Right hindlimb (tissue), 1 donor: Measurements from ENCODE around the gene PER1.

Experiments
- DNase-seq: peaks from one replicate; pipeline ENCODE4 v3.0.0-alpha.2; 2018

Gene PER1

DNA sequence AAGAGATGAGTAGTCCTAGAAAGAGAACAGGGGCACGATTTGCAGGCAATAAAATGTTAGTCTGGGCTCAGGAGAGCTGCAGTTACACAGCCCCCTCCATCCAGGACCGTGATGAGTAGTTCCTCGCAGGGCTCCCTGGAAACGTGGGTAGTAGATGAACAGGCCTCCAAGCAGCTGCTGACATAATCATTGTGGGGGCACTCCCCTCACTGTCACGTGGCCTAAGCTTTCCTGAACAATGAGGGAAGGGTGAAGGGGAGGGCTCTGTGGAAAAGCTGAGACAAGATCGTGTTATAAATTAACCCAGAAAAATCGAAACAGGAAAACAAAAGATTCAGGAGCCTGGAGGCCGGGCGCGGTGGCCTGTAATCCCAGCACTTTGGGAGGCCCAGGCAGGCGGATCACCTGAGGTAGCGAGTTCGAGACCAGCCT, 1.3 kb upstream of the PER1 start:
- peak; percentile 94 for DNase-seq

DNA sequence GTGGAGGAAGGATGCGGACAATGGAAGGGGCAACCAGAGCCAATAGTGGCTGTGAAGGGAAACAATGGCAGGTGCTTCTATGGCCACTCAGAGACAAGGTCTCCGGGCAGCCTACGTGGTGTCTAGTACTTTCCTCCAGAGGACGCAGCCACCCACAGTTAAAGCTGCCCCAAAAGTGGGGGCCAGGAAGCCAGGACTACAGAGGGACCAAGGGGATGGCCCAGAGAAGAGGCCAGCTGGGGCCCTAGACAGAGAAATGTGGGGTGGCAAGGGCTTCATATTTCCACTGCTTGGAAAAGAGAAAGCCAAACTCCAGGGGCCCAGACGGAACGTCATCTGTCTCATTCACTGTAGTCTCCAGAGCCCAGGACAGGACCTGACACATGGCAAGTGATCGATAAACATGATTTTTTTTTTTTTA, 837 bp upstream of the PER1 start:
- no peak for DNase-seq

DNA sequence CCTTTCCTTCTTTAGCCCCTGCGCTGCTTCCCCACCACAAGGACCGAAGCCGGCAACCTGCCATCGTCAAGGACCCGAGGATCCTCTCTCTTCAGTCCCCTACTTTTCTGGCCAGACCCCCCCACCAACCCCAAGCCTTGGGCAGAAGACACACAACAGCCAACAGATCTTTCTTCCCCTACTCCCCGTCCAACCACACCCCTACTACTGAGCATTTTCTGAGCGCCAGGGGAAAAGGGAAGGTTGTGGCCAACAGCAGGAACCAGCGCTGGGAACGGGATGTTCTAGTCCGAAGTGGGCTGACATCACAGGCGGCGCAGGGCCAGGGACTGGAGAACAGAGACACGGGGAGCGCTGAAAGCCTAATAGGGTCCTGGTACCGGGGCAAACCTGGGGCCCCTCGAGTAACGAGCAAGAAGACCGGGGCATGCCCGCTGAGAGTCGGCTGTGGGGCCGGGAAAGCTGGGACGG, 528 bp downstream of the PER1 start:
- DNase-seq: peak; percentile 93

DNA sequence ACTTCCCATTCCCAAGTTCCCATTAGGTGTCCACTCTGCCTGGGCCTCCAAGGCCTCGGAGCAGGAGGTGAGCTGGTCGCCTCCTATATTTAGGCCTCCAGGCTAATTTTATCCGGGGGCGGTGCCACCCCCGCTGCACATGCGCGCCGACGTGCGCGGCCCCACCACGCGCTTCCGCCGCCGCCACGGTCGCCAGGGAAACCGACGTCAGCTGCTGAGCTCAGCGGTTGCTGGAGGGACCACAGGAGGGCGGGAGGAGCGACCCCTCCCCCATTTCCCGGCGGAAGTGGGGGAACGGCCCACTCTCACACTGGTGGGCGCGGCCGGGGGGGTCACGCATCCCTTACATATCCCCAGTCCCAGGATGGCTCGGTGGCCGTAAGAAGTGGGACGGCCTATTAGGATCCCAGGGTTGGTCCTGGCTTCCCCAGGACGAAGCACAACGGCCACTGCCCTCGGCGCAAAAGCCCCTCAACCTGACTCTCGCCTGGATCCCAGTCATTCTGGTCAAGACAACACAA, 1.0 kb downstream of the PER1 start:
- peak; percentile 97 for DNase-seq

DNA sequence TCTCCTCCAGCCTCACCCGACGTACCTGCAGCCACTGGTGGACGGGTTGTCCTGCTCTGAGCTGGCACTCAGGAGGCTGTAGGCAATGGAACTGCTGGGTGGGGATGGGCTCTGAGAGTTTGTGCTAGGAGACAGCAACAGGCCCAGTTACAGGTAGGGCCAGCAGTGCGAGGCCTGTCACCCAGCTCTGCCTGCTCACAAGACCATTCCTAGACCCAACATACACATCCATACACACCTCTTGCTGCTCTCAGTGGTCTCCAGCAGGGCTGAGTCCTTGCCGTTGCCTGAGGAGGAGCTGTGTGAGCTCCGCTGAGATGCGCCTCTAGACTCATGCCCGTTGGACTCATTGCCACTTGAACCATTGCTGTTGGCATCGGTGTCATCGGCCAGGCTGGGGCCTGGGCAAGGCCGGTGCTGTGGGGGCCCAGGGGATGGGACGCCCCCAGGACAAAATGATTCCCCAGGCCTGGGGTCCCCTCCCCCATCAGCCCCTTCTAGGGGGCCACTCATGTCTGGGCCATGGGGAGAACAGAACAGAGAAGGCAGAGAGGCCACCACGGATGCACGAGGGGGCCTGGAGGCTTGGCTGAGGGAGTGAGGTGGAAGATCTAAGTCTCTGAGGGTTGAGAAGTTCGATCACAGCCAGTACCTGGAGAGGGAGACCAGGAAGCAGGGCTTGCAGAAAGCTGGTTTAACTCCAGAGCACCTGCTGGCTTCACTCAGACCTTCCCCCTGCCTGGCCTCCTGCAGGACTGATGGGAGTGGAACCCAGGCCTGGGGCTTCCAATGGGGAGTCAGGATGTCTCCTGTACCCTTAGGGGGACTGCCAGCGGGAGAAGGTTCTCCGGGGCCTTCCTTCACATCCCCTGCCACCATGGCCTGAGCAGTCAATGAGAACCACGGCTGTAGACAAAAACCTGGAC, 1.7 kb downstream of the PER1 start:
- peak; percentile 35 for DNase-seq

DNA sequence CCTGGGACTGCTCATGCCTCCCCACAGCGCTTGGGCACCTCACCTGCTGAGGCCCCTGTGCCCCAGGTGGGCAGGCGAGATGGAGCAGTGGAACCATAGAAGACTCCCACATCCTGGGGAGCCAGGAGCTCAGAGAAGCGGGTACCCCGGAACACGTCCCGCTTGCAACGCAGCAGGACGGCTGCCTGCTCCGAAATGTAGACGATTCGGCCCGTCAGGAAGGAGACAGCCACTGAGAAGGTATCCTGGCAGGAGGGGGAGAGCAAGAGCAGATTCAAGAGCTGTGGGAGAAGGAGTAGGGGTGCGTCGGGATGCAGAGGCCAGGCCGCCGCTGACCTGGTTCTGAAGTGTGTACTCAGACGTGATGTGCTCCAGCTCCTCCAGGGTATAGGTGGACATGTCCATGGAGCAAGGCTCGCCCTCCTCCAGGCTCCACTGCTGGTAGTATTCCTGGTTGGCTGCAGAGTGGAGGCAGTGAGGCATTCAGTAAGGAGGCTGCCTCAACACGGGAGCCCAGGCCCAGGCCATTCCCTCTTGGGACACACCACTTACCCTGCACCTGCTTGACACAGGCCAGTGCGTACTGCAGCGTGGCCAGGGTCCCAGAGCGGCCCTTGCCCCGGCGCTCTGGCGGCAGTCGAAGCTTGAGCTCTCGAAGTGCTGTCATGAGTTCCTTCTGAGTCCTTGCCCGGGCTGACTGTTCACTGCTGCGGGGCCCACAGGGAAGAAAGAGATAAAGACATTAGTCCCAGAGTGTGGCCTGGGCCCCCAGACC, 2.6 kb downstream of the PER1 start:
- DNase-seq: peak; percentile 41

DNA sequence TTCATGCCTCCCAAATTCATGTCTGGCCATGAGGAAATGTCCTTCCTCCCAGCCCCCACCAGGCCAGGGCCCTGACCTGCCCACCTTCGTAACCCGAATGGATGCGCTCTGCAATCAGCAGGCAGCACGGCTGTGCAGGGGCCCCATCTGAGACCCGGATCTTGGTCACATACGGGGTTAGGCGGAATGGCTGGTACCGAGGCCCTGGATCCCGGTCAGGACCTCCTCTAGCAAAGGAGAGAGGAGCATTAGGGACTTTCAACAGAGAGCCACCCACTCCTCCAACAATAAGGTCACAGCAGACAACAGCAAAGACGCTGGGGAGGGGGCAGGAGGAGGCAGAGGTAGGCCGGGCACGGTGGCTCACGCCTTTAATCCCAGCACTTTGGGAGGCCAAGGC, 3.6 kb downstream of the PER1 start:
- DNase-seq: no peak

DNA sequence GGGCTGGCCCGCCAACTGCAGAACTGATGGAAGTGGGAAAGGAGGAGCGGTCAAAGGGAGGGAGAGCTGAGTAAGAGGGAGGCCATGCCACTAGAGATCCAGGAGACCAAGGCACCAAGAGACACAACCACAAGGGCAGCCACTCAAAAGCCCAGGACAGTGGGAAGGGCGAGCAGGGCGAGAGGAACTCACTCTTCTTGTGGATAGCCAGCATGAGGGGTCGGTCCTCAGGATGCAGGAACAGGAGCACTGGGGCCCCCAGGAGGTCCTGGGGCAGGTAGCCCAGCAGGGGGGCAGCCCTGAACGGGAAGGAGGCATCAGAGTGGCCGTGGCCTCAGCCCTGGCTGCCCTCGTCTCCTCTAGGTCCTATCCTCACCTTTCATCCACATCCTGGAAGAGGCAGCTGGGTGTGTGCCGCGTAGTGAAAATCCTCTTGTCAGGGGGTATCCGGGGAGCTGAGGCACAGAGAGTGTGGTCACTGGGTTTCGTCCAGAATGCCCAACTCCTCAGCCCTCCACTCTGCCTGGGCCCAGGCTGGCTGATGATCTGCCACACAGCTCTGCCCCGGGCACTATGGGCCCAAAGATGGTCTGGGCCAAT, 4.3 kb downstream of the PER1 start:
- DNase-seq: no peak

DNA sequence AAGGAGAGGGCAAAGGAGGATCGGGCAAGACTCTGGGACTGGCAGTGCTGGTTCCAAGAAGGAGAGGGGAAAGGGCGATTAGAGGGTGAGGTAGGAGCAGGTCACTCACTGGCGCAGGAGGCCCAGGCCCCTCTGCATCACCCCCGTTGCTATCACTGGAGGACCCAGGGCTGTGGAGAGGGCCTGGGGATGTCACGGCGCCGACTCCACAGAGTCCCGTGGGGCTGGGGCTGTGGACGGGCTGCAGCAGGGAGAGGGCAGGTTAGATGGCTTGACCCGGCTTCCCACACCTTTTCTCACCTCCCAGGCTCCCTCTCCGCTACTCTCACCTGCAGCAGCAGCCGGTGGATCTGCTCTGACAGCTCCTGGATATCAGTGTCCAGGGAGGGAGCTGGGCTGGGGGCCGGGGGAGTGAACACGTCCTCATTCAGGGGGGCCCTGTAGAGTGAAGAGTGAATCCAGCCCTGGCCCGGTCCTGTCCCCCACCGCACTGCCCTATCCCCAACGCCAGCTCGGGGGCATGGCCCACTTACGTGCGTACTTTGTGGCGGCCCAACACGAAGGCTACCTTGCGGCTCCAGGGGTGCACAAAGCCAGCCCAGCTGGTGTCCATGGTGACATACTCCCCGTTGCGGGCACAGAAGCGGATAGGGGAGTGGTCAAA, 4.9 kb downstream of the PER1 start:
- no peak for DNase-seq

DNA sequence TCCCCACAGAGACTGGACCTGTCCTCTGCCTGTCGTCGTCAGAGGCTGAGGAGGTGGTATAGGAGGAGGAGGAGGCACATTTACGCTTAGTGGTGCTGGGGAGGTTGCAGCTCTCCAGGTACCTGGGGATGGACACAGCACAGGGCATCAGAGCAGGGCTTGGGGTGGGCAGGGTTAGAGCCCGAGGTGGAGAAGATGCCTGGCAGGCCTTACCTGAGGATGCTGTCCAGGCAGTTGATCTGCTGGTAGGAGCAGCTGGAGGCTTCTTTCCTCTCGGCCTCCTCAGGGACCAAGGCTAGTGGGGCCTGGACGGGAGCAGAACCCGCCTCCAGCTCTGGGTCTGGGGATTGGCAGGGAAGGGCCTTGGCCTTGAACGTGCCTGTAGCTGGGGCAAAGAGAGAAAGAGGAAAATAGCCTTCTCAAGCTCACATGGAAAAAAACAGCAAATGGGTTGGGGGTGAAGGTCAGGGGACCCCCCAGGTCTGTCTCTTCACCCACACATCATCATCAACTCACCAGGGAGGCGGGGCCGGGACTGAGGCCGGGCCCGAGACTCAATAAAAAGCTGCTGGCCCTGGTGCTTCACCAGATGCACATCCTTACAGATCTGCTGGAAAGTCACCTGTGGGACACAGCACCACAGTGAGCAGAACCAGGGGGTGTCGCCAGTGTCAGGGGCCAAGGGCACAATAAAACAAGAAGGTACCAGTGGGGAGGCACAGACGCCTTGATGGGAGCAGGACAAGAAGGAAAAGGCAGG, 5.6 kb downstream of the PER1 start:
- no peak for DNase-seq

DNA sequence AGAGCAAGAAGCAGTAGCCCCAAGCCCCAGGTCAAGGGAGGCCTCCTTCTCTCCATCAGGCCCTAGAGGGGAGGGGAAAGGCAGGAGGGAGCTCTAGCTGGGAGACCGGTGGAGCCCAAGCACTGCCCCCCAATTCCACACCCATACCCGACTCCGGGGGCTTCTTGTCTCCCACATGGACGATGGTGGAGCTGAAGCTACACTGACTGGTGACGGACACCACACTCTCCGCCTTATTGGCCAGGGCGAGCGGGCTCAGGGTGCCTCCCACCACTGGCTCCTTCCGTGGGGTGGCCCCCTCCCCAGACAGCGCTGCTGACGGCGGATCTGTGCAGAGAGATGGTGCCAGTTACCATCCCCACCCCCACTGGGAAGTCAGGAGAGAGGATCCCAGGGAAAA, 6.4 kb downstream of the PER1 start:
- no peak for DNase-seq

DNA sequence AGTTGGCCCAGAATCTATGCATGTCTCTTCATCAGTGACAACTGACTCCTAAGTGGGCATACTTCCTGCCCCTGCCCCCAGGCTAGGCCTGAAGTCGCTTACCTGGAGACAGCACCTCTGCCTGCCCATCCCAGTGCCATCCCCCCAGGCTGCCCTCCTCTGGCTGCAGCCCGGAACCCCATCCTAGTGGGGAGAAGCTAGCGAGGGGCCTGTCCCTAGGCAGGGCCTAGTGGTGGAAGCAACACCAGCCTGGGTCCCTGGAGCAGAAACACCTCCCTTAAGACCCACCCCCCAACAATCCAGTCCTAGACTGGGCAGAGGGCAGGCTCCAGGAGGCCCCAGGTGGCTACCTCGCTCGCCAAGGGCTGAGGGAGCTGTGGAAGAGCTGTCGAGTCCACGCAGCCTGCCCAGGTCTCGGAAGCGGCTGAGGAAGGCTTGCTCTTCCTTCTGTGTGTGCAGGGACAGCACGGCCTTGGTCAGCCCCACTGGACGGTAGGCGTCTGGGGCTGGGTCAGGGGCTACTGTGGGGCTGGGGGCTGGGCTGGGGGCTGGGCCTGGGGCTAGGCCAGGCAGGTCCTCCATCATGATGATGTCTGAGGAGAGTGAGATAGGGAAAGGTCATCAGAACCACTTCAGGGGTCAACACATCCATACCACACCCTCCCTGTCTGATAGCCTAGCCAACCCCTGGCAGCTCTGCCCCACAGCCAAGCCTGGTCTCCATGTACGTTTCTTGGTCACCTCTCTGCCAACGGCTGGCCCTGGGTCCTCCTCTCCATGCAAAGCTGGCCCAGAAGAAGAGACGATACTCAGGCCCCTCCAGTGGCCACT, 7.6 kb downstream of the PER1 start:
- DNase-seq: peak; percentile 24

DNA sequence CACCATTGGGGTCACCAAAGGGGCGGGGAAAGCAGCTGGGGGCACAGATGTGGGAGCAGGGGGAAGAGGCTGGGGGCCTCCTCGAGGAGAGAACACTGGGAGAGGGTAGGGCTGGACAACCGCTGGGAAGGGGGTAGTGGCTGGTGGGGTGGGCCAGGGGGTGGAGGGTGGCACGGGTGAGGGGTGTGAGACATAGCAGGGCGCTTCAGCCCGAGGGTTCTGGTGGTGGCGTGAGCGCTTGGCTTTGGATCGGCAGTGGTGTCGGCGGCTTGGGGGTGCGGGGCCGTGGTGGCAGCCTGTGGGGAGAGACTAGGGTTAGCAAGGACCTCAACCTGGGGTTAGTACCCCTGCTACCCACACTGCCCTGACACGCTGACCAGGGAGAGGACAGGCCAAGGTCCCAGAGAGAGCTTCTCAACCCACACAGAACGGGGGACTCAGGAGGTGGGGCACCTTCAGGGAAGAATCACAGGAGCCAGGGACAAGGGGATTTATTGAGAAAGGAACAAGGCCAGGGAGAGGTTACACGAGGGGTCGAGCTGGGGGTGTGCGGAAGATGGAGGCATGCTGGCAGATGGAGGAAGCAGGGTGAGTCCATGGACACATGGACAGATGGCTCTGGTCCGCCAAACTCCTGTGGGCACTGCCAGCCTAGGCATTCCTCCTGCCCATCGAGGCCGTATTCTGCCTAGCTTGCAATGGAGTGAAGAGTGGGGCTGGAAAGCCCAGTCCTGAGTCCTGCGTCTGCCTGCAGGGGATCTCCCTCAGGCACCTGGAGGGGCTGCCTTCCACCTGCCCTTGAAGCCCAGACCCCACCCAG, 8.4 kb downstream of the PER1 start:
- no peak for DNase-seq

DNA sequence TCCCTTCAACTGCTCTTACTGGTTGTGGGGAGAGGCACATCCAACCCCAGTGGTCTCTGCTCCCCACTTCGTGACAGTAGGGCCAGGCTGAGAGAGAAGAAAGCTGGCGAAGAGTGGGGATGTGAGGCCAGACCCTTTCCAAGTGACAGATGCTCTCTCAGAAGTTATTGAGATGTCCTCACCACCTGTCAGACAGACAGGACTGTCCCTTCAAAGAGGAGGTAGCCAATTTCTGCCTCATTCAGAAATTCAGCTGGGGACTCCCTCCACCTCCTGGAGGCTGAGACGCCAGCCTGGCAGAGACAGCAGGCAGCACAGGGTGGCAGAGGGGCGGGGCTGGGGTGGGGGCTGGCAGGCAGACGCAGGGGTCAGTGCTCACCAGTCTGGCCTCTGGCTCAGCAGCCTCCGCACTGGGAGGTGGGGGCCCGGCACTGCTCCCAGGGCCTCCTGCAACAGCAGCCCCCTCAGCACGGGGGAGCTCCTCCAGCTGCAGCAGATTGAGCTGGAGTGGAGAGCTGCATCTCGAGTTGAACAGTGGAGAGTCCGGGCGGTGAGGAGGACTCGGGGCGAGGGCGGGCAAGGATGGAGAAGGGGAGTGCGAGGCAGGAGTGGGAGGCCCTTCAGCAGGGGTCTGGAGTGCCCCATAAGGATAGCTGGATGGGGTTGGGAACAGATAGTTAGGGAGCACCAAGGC, 9.2 kb downstream of the PER1 start:
- DNase-seq: peak; percentile 33

DNA sequence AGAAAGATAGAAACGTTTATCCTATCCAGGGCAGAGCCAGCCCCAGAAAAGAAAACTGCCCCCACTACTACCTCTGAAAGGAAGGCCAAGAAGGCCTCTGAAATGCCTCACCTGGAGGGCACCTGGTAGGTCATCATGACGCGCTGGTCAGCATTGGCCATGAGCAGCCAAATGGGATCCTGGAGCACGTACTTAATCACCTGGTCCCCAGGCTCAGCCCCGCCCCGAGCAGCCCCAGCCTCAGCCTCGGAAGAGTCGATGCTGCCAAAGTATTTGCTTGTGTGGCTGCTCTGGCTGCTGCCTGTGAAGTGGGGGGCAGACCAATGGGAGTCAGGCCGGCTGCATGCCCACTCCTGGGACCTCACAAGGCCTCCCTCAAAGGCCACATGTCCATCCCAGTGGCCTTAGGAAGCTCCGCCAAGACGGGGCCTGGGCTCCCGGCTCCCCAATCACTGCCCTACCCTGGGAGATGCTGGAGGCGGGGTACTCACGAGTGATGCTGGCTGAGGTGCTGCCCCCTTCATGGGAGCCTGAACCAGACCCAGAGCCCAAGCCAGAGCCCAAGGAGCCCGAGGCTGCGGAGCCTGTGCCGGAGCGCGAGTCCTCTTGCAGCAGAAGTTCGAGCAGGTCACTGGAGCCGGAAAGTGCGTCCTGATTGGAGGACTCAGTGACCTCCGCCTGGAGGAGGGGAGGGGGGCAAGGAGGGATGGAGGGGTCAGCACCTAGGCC, 9.9 kb downstream of the PER1 start:
- peak; percentile 35 for DNase-seq

DNA sequence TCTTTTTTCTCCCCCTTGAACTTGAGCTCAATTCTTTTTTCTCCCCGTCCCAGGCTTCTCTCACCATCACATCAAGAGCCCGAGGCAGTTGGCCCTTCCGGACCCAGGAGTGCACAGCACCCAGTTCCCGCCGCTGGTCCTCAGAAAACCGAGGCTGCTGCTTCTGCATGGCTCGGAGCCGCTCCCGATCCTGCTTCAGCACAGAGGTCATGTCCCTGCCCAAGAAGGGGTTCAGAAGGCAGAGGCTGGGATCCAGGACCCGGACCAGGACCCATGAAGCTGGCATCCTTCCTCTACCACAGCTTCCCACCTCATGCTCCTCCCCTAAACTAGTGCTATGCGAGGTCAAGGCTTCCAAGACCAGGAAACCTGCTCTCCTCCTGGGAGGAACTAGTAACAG, 10.5 kb downstream of the PER1 start:
- DNase-seq: peak; percentile 23

DNA sequence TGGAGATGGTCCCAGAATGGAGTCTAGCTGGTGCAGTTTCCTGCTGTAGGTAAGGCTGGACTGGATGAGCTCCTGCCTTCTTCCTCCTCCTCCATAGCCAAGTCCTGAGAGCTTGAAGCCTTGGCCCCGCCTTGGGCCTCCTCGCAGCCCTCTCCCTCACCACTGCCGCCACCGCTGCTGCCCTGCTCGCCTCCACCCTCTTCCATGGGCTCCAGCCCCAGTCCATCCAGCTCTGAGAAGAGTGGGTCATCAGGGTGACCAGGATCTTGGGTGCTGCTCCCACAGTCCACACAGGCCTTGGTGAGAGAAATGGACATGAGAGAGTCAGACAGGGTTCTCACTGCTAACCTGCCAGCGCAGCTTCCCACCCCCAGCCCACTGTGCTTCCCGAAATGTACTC, 11.2 kb downstream of the PER1 start:
- peak; percentile 19 for DNase-seq
